SH-SY5Y (cell line): ENCODE data around the gene FAM229A.

ENCODE experiments used
- GATA2 ChIP-seq: IDR thresholded peaks from 2 replicates; pipeline ENCODE4 v1.6.1; 2011; ENCODE audit warnings: mild to moderate bottlenecking, low read depth, low read length
- GATA3 ChIP-seq: IDR thresholded peaks from 2 replicates; pipeline ENCODE4 v1.6.1; 2011; ENCODE audit warnings: low read depth, mild to moderate bottlenecking, low read length, moderate library complexity

FAM229A gene

DNA sequence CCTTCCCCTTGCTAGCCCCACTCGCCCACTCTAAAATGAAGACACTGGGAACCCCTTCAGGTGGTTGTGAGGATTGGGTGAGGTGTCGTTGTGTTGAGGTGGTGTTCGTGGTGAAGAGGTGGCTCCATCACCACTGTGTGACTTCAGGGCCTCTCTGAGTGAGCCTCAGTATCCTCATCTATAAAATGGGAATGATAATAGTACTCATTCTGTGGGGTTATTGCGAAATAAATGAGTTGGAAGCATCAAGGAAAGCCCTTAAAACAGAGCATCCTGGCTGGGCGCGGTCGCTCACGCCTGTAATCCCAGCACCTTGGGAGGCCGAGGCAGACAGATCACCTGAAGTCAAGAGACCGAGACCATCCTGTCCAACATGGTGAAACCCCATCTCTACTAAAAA, 19.6 kb downstream of the FAM229A start:
- TF ChIP-seq GATA2 = no peak
- TF ChIP-seq GATA3 = no peak

DNA sequence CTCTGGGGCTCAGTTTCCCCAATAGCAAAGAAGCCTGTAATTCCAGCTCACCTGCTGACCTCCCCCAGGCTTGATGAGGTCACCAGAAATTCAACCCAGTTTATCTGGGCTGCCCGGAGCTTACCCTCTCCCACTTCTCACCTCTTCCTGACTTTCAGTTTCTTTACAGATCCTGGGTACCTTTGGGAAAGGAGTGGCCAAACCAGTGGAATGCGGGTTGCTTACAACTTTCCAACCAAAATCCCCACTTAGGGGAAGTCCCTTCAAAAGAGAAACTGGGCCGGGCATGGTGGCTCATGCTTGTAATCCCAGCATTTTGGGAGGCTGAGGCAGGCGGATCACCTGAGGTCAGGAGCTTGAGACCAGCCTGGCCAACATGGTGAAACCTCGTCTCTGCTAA, 20.3 kb downstream of the FAM229A start:
- TF ChIP-seq GATA2 (no peak), GATA3 (no peak)

GRCh38 chr1:32341186-32341757, 21.0 kb downstream of the FAM229A start:
- TF ChIP-seq GATA3 (no peak), GATA2 (no peak)

GRCh38 chr1:32339363-32339978, 22.8 kb downstream of the FAM229A start:
- TF ChIP-seq GATA2 (no peak), GATA3 (no peak)

DNA sequence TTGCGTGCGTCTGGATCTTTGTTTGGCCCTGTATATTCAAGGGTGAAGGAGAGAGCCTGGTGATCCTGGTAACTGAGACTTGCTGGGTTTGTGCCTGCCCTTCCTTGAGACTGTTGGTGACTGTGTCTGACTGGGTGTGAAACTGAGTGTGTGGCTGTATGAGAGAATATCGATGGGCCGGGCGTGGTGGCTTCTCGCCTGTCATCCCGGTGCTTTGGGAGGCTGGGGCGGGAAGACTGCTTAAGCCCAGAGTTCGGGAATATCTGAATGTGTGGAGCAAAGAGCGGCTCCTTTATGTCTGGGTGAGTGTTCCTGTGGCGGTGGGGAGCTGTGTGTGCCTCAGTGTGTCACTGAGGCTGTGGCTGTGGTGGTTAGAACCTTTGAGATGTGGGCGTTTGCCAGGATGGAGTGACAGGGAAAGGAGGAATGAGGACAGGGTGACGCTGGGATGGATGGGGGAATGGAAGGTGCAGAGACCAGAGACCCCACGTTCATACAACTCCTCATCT, 23.6 kb downstream of the FAM229A start:
- TF ChIP-seq GATA2 = no peak
- TF ChIP-seq GATA3 = no peak

DNA sequence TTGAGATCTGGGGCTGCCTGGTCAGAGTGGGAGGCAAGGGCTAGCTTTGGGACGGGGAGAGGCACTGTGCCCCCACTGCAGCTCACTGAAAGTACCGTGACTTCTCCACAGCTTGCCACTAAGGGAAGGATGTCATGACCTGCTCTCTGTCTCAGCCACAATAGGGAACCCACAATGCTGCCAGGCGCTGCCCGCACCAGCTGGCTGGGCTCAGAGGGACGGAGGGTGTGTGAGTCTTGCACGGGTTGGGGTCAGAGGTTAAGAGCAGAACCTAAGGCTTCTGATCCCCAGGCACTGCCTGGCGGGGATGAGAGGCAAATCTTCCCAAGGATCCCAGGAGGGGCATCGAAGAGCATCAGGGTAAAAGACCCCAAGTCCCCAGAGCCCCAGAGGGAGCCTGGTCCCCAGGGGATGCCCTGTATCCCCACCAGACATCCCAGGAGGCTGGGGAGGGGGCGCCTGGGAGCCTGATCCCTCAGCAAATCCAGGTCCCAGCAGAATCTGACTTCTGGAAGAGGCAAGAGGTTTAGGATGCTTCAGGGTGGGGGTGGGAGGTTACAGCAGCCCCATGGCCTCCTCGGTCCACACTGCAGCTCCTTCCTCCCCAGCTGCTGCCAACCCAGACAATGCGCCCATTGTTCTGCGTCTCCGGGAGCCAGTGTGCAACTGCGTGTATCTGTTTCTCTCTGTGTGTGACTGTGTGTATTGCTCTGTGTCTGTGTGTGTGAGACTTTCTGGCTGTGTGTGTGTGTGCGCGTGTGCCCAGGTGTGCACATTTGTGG, 24.2 kb downstream of the FAM229A start:
- TF ChIP-seq GATA3 (no peak), GATA2 (no peak)

DNA sequence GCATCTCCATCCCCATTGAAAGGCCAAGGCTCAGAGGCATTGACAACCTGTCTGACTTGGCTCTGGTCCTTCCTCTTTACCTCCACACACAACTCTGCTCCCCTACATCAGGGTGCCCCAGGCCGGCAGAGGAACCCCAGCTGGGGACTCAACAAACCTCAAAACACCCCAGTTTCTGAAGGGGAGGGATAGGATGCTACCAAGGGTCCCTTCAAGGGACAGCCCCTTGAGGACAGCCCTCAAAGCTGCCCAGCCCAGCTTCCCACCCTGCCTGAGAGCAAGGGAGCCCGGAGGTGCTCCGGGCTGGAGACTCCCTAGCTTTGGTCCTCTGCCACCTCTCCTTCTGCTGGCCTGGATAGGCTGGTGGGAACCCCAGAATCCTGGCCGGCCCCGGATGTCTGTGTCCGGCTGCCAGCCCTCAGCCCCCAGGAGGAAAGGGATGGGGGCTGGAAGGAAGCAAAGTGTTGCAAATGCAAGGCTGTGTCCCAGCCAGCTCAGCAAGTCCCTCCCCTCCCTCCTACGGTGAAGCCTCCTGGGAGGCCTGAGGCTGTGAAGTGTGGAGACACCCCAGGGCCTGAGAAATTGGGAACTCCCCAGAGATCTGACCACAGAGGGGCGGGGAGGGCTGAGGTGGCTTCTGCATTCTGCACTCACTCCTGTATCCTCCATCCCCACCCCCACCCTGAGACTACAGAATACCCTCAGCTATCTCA, 25.2 kb downstream of the FAM229A start:
- TF ChIP-seq GATA2 (no peak), GATA3 (no peak)

DNA sequence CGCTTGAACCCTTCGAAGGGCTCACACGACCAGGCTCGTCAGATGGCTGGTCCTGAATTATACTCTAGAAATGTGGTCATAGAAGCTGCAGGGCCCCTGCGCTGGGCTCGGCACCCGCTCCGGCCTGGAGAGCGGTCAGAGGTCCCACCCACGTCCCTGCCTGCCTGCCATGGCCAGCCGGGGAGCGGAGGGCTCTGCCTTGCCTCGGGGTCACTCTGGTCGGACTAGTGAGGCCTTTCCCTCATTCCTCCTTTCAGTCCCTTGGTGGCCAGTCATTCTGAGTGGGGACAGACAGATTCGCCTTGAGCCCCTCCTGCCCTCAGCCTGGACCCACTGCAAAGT, 25.7 kb downstream of the FAM229A start:
- no peak for TF ChIP-seq GATA3
- TF ChIP-seq GATA2 = no peak

- TF ChIP-seq GATA2 = no peak
- TF ChIP-seq GATA3 = no peak
These were observed 26.3 kb downstream of the FAM229A start, which contains the start of gene MARCKSL1 for GRCh38 chr1:32335790-32336590. MARCKSL1 (minus strand) TSS chr1:32336233; CDS start chr1:32336033, 200 bp downstream.

DNA sequence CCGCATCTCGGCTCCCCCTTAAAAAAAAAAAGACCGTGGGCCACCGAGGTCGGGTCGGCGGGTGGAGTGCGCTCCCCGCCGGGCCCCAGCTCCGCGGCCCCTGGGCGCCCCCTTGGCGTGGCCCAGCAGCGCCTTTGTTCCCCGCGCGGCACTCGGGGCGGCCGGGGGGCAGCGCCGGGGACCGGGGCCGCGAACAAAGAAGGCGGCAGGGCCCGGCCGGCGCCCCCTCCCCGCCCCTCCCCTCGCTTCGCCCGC, 26.8 kb downstream of the FAM229A start:
- TF ChIP-seq GATA2 (no peak), GATA3 (no peak)

DNA sequence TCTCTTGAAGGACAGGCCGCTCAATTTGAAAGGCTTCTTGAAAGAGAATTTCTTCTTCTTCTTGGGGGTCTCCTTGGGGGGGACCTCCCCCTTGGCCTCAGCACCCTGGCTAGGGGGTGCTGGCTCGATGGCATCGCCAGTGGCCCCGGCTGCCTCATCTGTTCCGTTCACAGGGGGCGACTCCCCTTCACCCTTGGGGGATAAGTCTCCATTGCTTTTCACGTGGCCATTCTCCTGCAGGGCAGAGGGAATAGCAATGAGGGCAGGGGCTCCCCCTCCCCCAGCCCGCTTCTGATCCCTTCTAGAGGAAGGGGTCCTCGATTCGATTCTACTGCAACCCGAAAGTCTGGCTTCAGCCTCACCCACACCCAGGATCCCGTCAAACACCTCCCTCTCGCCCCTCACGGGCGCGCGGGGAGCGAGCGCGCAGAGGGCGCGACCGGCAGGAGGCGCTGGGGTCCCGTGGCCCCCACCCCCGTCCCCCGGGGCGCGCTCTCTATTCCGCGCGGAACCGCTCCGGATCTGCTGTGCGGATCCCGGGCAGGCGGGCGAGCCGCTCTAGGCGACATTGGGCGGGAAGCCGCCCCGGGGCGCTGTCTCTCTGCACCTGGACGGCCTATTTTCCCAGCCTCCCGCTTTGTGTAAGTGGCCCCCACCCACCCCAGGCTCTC, 27.3 kb downstream of the FAM229A start:
- no peak for TF ChIP-seq GATA3
- no peak for TF ChIP-seq GATA2

DNA sequence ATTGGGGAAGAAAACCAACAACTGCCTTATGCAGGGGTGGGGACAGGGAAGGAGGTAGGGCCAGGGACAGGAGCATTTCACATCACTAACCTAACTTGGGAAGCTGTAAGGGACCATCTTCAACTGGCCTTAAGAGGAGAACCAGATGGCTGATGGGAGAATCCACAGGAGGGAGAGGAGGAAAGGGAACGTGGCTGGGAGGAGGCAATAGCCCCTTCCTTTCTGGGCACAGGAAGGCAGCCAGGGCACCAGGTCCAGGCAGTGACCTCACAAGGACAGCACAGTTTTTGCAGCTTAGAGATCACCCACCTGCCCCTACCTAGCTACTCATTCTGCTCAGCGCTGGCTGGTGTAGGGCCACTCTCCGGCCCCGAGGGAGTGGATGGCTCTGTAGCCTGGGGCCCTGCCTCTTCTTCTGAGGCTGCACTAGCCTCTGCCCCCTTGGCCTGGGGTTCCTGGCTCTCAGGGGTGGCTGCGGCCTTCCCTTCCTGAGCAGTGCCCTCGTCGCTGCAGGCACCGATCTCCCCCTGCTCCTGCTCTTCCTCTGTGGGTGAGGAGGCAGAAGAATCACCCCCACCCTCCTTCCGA, 27.9 kb downstream of the FAM229A start:
- TF ChIP-seq GATA3 (no peak), GATA2 (no peak)
